Activated T-cell treated with anti-CD3 and anti-CD28 coated beads, Interleukin-2, amount 50 U/mL, for 24 hours (primary cell): Measurements from ENCODE around the gene GRK3.

Experiments used
- DNase-seq: peaks from one replicate; pipeline ENCODE4 v3.0.0-alpha.2; 2020
- H3K27ac Mint-ChIP-seq: 2 replicates; pipeline ENCODE4 v1.8.0; 2020; ENCODE audit warnings: mild to moderate bottlenecking, mixed read lengths
- H3K27me3 Mint-ChIP-seq: 2 replicates; pipeline ENCODE4 v1.8.0; 2020; ENCODE audit warnings: mixed read lengths
- H3K36me3 Mint-ChIP-seq: 2 replicates; pipeline ENCODE4 v1.8.0; 2020; ENCODE audit warnings: low read depth, mixed read lengths
- H3K4me1 Mint-ChIP-seq: 2 replicates; pipeline ENCODE4 v1.8.0; 2020; ENCODE audit warnings: low read depth, mixed read lengths
- H3K4me3 Mint-ChIP-seq: 2 replicates; pipeline ENCODE4 v1.8.0; 2020; ENCODE audit warnings: mild to moderate bottlenecking, moderate library complexity, mixed read lengths
- H3K9me3 Mint-ChIP-seq: 2 replicates; pipeline ENCODE4 v1.8.0; 2020; ENCODE audit warnings: mixed read lengths

Gene GRK3

GRCh38 chr22:25711491-25711890, 147.0 kb downstream of the GRK3 start:
- Mint-ChIP-seq H3K9me3 (no peaks in the 10 kb centered on the region), H3K4me1 (peaks cover 7% of the 10 kb centered on the region), H3K27ac (no peak overlapping the region), H3K36me3 (peaks cover 2% of the 10 kb centered on the region), H3K27me3 (no peaks in the 10 kb centered on the region), H3K4me3 (no peak overlapping the region)
- DNase-seq: no peak

DNA sequence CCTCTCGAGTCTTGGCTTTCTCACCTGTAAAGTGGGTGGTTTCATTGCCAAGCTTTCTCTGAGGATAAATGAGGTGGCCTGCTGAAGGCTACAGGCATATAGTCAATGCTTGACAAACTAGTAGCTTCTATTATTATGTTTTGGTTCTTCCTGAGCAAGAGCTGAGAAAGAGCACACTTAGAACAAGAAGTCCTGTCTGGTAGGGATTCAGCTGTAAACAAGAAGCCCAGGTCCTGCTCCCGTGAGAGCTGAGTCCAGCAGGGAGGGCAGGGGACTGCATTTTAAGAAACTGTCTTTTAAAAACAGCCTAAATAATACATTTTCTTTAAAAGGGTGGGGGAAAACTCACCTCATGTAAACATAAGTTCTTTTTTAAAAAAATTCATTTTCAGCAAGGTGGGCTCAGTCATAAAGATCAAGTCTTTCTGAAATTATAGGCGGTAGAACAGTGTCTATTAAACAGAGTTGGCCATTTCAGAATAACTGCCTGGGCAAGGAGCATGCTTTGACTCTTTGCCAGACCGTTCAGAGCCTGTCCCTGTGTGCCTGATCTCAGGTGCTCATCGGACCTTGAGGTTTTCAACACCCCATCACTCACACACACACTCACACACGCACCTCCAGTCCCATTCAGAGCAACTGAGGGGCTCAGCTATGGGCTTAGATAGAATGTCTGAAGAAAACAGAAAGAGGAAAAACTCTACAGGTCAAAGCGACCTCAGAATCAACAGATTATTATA, 148.4 kb downstream of the GRK3 start:
- peaks cover 2% of the 10 kb centered on the region for H3K36me3 Mint-ChIP-seq
- H3K4me1 Mint-ChIP-seq: peaks cover 7% of the 10 kb centered on the region
- H3K4me3 Mint-ChIP-seq: no peak overlapping the region
- no peak overlapping the region for H3K27ac Mint-ChIP-seq
- H3K27me3 Mint-ChIP-seq: no peaks in the 10 kb centered on the region
- no peaks in the 10 kb centered on the region for H3K9me3 Mint-ChIP-seq
- DNase-seq: no peak

DNA sequence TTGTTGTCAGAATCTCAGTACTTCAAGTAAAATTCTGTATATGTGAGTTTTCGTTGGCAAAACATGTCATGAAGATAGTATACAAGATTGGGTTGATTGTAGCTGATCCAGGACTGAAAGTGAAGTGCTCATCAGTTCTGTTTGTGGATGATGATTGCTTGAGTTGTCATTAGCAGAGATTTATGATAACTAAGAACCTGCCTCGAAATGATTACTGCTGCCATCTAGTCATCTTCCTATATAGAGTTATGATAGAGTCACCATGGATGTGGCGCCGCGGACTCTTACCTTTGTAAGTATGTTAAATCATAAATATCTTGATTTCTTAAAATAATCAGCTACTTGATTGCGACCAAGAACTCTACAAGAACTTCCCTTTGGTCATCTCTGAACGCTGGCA, 149.6 kb downstream of the GRK3 start:
- peaks cover 2% of the 10 kb centered on the region for H3K36me3 Mint-ChIP-seq
- H3K27ac Mint-ChIP-seq: no peak overlapping the region
- H3K9me3 Mint-ChIP-seq: no peaks in the 10 kb centered on the region
- H3K4me1 Mint-ChIP-seq: peaks cover 7% of the 10 kb centered on the region
- H3K27me3 Mint-ChIP-seq: no peaks in the 10 kb centered on the region
- no peak overlapping the region for H3K4me3 Mint-ChIP-seq
- DNase-seq: no peak

DNA sequence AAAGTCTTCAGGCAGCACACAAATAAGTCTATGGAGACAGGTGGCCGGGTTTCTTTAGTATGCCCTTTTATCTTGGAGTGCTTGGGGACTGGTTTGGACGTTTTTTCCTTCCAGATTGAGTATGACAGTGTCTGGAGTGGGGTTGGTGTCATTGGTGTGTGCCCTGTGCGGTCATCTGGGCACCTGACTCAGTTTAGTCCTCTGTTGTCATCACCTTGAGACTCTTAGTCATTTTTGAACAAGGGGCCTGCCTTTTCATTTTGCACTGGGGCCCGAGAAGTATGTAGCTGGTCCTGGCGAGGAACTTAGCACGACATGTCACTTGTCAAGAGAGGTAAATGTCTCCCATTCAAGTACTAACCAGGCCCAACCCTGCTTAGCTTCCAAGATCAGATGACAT, 150.3 kb downstream of the GRK3 start:
- Mint-ChIP-seq H3K27me3 (no peaks in the 10 kb centered on the region), H3K4me3 (no peak overlapping the region), H3K27ac (no peak overlapping the region), H3K4me1 (peaks cover 5% of the 10 kb centered on the region), H3K9me3 (no peaks in the 10 kb centered on the region), H3K36me3 (peaks cover 2% of the 10 kb centered on the region)
- no peak for DNase-seq

DNA sequence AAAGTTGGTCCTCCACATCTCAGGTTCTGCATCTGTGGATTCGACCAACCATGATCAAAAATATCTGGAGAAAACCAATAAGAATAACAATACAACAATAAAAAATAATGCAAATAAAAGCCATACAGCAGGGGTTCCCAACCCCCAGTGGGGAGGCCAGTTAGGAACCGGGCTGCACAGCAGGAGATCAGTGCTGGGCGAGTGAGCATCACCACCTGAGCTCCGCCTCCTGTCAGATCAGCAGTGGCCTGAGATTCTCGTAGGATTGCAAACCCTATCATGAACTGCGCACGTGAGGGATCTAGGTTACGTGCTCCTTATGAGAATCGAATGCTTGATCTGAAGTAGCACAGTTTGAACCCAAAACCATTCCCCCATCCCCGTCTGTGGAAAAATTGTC, 152.2 kb downstream of the GRK3 start:
- no peaks in the 10 kb centered on the region for H3K4me1 Mint-ChIP-seq
- no peaks in the 10 kb centered on the region for H3K27me3 Mint-ChIP-seq
- no peaks in the 10 kb centered on the region for H3K9me3 Mint-ChIP-seq
- H3K27ac Mint-ChIP-seq: no peak overlapping the region
- peaks cover 2% of the 10 kb centered on the region for H3K36me3 Mint-ChIP-seq
- no peak for DNase-seq
- H3K4me3 Mint-ChIP-seq: no peak overlapping the region

GRCh38 chr22:25718135-25718840, 153.8 kb downstream of the GRK3 start:
- Mint-ChIP-seq H3K4me1 (no peaks in the 10 kb centered on the region), H3K27ac (no peak overlapping the region), H3K4me3 (no peak overlapping the region), H3K27me3 (no peaks in the 10 kb centered on the region), H3K9me3 (no peaks in the 10 kb centered on the region), H3K36me3 (peaks cover 2% of the 10 kb centered on the region)
- no peak for DNase-seq

DNA sequence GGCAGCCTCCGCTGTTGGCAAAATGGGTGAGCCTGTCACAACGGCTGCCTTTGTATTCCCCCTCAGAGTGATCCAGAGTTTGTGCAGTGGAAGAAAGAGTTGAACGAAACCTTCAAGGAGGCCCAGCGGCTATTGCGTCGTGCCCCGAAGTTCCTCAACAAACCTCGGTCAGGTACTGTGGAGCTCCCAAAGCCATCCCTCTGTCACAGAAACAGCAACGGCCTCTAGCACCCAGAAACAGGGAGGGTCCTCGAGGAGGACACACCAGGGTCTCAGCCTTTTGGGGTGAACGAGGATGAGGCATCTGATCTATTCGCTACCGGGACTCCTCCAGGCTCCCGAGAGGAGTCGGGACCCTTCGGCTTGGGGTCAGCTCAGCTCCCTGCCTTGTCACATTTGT, 157.7 kb downstream of the GRK3 start:
- H3K27me3 Mint-ChIP-seq: no peaks in the 10 kb centered on the region
- no peak for DNase-seq
- peaks cover 6% of the 10 kb centered on the region for H3K4me1 Mint-ChIP-seq
- H3K4me3 Mint-ChIP-seq: no peak overlapping the region
- no peaks in the 10 kb centered on the region for H3K36me3 Mint-ChIP-seq
- no peak overlapping the region for H3K27ac Mint-ChIP-seq
- H3K9me3 Mint-ChIP-seq: no peaks in the 10 kb centered on the region

DNA sequence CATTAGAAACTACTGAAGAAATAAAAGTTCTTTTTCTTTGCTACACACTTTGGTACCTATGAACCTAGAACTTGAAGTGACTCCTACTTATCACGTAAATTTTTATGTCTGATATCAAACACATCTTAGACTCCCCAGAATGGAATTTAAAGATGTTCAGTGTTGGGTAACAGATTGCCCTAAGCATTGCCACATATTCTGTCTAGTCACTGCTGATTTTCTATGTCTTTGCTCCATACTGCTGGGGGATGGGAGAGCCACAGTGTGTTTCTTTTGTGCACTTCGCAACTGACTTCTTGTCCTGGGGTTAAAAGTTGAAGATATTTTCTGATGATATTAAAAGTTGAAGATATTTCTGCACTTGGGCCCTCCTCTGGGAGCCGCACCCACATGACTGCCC, 158.2 kb downstream of the GRK3 start:
- no peak for DNase-seq
- no peaks in the 10 kb centered on the region for H3K9me3 Mint-ChIP-seq
- H3K27ac Mint-ChIP-seq: no peak overlapping the region
- no peaks in the 10 kb centered on the region for H3K36me3 Mint-ChIP-seq
- no peak overlapping the region for H3K4me3 Mint-ChIP-seq
- H3K4me1 Mint-ChIP-seq: peaks cover 6% of the 10 kb centered on the region
- no peaks in the 10 kb centered on the region for H3K27me3 Mint-ChIP-seq

DNA sequence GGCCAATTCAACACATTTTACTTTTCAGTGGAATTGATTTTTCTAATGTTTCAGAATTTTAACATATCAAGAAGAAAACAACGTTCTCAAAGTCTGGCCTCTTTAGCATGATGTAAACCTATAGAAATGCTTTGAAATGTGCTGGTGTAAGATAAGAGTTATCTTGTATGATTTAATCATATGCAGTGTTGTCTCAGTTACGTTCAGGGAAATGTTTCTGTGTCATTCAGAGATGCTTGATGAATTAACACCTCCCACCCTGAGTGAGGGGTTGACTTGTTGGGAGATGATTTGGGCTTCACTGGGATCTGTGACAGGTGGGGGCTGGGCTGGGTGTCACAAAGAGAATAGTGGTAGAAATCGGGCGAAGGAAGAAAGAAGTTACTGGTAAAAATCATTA, 161.8 kb downstream of the GRK3 start:
- no peak for DNase-seq
- no peak overlapping the region for H3K4me3 Mint-ChIP-seq
- peaks cover 6% of the 10 kb centered on the region for H3K4me1 Mint-ChIP-seq
- H3K27me3 Mint-ChIP-seq: no peaks in the 10 kb centered on the region
- no peak overlapping the region for H3K27ac Mint-ChIP-seq
- H3K9me3 Mint-ChIP-seq: no peaks in the 10 kb centered on the region
- no peaks in the 10 kb centered on the region for H3K36me3 Mint-ChIP-seq

GRCh38 chr22:25728071-25728470, 163.6 kb downstream of the GRK3 start:
- Mint-ChIP-seq H3K27ac (no peak overlapping the region), H3K36me3 (no peaks in the 10 kb centered on the region)
- no peak for DNase-seq

DNA sequence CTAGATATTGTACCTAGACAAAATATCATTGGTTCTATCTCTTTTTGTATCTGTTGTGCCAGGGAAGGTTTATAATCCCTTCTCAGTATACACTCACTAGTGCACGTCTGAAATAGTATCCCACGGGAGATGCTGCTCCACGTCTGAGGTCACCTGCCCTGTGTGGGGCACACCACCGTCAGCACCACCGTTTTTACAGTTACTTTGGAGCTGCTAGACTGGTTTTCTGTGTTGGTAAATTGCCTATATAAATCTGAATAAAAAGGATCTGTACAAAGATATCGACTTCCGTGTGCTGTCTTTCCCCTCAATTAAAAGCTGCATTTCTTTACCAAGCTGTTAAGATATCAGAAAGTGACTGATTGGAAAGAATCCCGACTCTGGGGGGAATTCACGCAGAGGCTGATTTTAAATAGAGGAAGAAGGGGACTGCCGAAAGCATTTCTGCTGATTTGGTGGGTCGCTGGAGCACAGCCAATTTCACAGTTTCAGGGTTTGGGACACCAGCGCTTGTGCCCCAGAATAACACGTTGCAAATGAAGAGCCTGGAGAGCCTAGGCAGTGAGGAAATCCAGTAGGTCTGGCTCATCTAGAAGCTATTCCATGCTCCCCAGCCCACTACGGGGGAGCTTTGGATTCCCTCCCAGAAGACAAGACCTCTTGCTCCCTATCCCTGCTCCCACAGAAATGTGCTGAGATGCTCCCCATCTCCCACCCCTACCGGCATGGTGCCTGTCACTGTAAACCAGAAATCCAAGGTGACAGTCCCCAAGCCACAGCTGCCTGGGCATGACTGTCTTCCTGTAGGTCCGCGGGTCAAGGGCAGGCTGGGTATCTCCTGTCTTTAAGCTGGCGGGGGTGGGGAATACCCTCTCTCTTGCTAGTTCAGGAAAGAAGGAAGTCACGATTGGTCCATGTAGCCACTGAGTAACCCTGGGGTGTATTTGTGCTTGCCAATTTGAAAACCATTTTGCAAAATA, 164.8 kb downstream of the GRK3 start:
- Mint-ChIP-seq H3K27me3 (peaks cover 8% of the 10 kb centered on the region), H3K27ac (no peak overlapping the region), H3K9me3 (no peaks in the 10 kb centered on the region), H3K36me3 (no peaks in the 10 kb centered on the region), H3K4me1 (peaks cover 9% of the 10 kb centered on the region), H3K4me3 (no peak overlapping the region)
- DNase-seq: no peak

More at GRCh38 chr22:25728071-25728470, 163.6 kb downstream of the GRK3 start:
- Mint-ChIP-seq H3K9me3 (no peaks in the 10 kb centered on the region), H3K4me1 (peaks cover 6% of the 10 kb centered on the region), H3K4me3 (no peak overlapping the region), H3K27me3 (peaks cover 4% of the 10 kb centered on the region)

DNA sequence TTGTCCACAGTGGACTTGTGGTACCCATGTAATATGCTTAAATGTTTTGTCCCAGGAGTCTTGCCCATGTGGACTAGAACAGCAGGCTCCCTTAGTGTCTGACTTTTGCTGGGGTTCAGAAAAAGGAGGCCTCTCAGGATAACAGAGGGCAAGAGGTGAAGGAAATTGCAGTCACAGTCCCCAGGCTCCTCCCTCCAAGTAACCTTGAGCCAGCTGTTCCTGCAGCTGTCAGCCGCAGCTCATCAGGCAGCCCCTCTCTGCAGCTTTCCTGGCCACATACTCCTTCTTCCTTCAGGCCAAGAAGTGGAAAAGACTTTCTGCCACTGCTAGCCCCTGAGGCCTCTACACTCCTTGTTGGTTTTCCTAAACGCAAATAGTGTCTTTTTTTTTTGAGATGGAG, 171.2 kb downstream of the GRK3 start:
- Mint-ChIP-seq H3K9me3 (no peaks in the 10 kb centered on the region), H3K36me3 (no peaks in the 10 kb centered on the region), H3K4me1 (peaks cover 28% of the 10 kb centered on the region), H3K27me3 (peaks cover 17% of the 10 kb centered on the region), H3K27ac (peak overlapping the region; percentile 92), H3K4me3 (no peak overlapping the region)
- no peak for DNase-seq

DNA sequence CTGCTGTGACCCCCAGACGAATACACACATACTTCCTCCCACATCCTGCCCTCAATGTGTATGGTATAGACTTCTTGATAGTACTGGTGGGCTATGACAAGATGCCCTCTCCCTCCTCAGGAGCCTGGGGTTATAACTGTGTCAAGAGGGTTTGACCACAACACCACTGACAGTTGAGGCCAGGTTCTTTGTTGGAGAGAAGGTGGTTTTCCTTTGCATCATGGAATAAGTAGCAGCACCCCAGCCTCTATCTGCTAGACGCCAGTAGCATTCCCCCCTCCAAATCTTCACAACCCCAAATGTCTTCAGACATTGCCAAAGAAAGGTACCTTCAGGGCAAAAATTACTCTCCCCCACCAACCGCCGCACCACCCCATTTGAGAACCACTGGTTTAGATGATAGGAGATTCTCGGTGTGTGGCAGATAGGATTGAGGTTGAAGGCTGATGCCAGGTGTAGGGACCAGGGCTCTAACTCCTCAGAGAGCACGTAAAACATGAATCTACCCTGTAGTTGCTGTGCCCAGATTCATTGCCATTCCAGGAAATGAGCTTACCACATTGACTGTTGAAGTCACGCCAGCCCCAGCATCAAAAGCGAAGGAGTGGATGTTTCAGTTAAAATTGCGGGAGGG, 172.0 kb downstream of the GRK3 start:
- H3K4me3 Mint-ChIP-seq: peak overlapping the region; percentile 42
- peak; percentile 46 for DNase-seq
- H3K36me3 Mint-ChIP-seq: no peaks in the 10 kb centered on the region
- H3K4me1 Mint-ChIP-seq: peaks cover 28% of the 10 kb centered on the region
- H3K9me3 Mint-ChIP-seq: no peaks in the 10 kb centered on the region
- H3K27me3 Mint-ChIP-seq: peaks cover 17% of the 10 kb centered on the region
- peak overlapping the region; percentile 92 for H3K27ac Mint-ChIP-seq

DNA sequence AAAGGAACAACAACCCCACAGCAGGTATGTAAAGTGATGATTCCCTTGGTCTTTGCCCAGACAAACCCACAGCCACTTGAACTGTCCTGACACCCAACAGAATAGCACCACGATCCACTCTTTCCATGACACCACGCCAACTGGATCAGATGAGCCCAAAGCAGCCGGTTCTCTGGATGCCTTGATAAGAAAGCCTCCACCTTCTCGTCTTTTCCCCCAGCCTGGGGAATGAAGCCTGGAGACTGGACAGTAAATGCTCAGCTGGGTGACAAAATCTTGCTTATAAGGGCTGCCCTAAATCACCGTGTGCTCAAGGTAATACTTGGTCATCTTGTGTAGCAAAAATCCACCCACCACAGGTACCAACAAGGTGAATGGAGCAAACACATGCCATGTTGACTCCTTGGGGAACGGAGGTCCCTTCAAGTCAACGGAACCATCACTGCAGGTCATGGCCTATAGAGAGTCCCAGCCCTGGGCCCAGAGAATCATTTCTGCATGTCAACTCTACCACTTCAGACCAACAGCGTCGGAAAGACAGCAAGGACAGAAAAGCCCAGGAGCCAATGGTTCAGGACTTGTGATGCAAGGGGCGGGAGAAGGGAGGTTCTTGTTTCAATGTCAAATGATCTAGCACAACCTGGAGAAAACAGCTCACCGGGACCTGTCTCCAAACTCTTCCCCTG, 175.3 kb downstream of the GRK3 start:
- peaks cover 24% of the 10 kb centered on the region for H3K4me1 Mint-ChIP-seq

More for the DNA sequence above, 175.3 kb downstream of the GRK3 start:
- Mint-ChIP-seq H3K36me3 (no peaks in the 10 kb centered on the region), H3K27me3 (peaks cover 12% of the 10 kb centered on the region), H3K9me3 (no peaks in the 10 kb centered on the region), H3K27ac (no peak overlapping the region), H3K4me3 (no peak overlapping the region)
- DNase-seq: no peak
